ENCODE results near the gene LDLRAD3. TPM values are rescaled to one million over a fixed set of nuclear protein-coding genes. Genes with fewer than 3 reads are reported as not detected.

LDLRAD3 gene
- total RNA-seq, 2 donors from 2014 or later, result 30.8 to 42.5 TPM

DNA sequence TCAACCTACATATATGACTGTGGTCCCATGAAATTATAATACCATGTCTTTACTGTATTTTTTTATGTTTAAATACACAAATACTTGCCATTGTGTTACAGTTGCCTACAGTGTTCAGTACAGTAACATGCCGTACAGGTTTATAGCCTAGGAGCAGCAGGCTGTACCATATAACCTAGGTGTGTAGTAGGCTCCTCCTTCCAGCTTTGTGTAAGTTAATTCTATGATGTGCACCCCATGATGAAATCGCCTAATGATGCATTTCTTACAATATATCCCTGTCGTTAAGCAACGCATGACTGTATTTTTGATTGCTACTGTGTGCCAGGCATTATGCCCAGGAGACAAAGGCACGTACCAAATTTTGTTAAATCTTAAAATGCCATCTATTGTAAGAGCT, 163.7 kb downstream of the LDLRAD3 start:
- 95% methylated on average over 5 of the region's 5 CpGs for WGBS
- Histone ChIP-seq H3K27ac (no peak overlapping the region), H3K4me1 (replicated peaks) (no peaks in the 10 kb centered on the region), H3K4me3 (no peak overlapping the region), H3K9me3 (no peaks in the 10 kb centered on the region), H3K27me3 (replicated peaks; ENCODE audit: insufficient read depth) (no peaks in the 10 kb centered on the region), H3K36me3 (no peaks in the 10 kb centered on the region)
- intact Hi-C loops (cut with DNase I), result no loop called here
- DNase-seq (ENCODE audit: low spot score), result no peak
- TF ChIP-seq, protein P1, sequence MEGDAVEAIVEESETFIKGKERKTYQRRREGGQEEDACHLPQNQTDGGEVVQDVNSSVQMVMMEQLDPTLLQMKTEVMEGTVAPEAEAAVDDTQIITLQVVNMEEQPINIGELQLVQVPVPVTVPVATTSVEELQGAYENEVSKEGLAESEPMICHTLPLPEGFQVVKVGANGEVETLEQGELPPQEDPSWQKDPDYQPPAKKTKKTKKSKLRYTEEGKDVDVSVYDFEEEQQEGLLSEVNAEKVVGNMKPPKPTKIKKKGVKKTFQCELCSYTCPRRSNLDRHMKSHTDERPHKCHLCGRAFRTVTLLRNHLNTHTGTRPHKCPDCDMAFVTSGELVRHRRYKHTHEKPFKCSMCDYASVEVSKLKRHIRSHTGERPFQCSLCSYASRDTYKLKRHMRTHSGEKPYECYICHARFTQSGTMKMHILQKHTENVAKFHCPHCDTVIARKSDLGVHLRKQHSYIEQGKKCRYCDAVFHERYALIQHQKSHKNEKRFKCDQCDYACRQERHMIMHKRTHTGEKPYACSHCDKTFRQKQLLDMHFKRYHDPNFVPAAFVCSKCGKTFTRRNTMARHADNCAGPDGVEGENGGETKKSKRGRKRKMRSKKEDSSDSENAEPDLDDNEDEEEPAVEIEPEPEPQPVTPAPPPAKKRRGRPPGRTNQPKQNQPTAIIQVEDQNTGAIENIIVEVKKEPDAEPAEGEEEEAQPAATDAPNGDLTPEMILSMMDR (IDR thresholded peaks at IDR 0.05), result no peak
- TF ChIP-seq POLR2AphosphoS5 (IDR thresholded peaks at IDR 0.05) (no peak), POLR2A (IDR thresholded peaks at IDR 0.05) (no peak)

DNA sequence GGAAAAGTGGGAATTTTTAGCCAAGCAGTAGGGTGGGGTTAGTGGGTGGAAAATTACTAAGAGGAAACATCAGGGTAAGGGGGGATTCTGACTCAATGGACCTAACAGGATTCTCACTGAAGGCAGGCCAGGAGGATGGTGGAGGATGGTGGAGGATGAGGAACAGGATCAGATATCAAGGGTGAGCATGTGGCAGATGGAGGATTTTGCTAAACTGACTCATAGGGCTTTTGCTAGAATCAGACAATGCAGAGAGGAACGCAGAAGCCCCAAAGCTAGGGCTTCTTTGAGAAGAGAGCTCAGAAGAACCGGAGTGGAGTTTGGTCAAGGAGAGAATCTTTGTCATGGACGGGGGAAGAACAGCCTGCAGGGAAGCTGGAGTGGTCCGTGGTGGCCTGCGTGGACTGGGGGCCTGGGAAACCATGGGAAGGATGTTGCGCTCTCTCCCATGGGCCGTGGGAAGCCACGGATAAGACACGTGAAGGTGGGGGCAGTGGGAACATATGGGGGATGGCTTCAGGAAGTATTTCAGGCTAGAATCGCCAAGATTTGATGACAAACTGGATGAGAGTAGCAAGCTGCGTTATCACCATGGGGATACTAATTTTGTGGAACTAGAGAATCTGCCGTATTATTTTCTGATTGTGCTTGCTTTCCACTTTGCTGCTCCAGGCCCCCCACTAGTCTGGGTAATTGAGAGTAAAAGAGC, 165.2 kb downstream of the LDLRAD3 start:
- intact Hi-C loops (cut with DNase I), result no loop called here
- no peaks in the 10 kb centered on the region for H3K36me3 ChIP-seq
- DNase-seq (ENCODE audit: low spot score), result no peak
- no peak overlapping the region for H3K4me3 ChIP-seq
- H3K4me1 ChIP-seq (replicated peaks), result no peaks in the 10 kb centered on the region
- H3K9me3 ChIP-seq, result no peaks in the 10 kb centered on the region
- 88% methylated on average over 12 of the region's 12 CpGs for WGBS
- TF ChIP-seq POLR2AphosphoS5 (IDR thresholded peaks at IDR 0.05) (no peak), POLR2A (IDR thresholded peaks at IDR 0.05) (no peak)
- TF ChIP-seq, protein P1 (IDR thresholded peaks at IDR 0.05), result no peak
- H3K27ac ChIP-seq, result no peak overlapping the region
- H3K27me3 ChIP-seq (replicated peaks; ENCODE audit: insufficient read depth), result no peaks in the 10 kb centered on the region

DNA sequence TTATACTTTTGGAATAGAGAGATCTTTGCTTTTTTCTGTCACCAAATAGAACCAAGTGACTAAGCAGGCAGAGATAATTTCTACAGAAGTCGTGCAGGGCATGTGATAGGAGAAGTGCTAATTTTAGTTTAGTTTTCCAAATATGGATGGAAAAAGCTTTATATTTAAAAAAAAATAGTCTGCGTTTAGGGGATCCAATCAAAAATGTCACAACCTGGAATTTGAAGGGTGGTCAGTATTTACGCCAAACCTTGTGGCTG, 165.7 kb downstream of the LDLRAD3 start:
- WGBS, result 93% methylated on average over 3 of the region's 3 CpGs
- H3K4me3 ChIP-seq, result no peak overlapping the region
- no peaks in the 10 kb centered on the region for H3K36me3 ChIP-seq
- no peaks in the 10 kb centered on the region for H3K27me3 ChIP-seq (replicated peaks; ENCODE audit: insufficient read depth)
- intact Hi-C loops (cut with DNase I), result no loop called here
- no peaks in the 10 kb centered on the region for H3K9me3 ChIP-seq
- DNase-seq (ENCODE audit: low spot score), result no peak
- no peak overlapping the region for H3K27ac ChIP-seq
- H3K4me1 ChIP-seq (replicated peaks), result no peaks in the 10 kb centered on the region
- TF ChIP-seq, protein P1 (IDR thresholded peaks at IDR 0.05), result no peak
- TF ChIP-seq POLR2AphosphoS5 (IDR thresholded peaks at IDR 0.05) (no peak), POLR2A (IDR thresholded peaks at IDR 0.05) (no peak)

DNA sequence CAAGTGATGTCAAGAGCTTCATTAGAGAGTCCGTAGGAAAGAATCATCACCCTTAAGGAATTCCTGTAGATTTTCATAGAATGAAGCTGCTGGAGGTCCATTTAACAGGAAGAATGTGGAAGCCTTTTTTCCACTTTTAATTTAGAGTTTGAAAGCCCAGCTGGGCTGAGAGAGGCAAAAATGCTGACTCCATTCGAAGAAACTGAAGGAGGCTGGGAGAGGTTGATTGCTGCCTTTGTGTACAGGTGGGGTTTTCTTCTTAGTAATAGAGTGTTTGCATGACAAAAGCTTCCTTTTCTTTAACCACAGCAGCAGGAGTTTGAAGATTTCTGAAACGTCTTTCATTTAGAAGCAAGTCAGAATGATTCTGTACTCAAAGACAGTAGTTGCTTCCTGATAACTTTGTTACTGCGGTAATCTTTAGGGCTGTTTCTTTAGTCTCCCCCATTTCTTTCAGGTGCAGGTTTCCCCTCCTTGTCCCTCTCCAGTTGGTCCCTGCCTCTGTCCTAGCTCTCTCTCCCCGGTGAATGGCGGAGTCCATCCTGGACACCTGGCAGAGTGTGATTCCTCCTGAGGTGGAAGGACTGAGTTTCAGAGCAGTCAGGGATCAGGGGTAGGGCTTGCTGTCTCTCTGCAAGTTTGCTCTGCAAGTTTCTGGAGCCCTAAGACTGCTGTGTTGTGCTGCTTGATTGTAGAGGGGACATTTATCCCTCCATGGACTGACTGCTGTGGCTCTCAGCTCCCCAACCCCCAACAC, 166.2 kb downstream of the LDLRAD3 start:
- Histone ChIP-seq H3K27me3 (replicated peaks; ENCODE audit: insufficient read depth) (no peaks in the 10 kb centered on the region), H3K4me1 (replicated peaks) (no peaks in the 10 kb centered on the region)
- intact Hi-C loops (cut with DNase I), result no loop called here

More for the DNA sequence above, 166.2 kb downstream of the LDLRAD3 start:
- Histone ChIP-seq H3K9me3 (no peaks in the 10 kb centered on the region), H3K4me3 (no peak overlapping the region), H3K36me3 (no peaks in the 10 kb centered on the region), H3K27ac (no peak overlapping the region)
- DNase-seq (ENCODE audit: low spot score), result no peak
- 73% methylated on average over 6 of the region's 6 CpGs for WGBS
- no peak for TF ChIP-seq POLR2A (IDR thresholded peaks at IDR 0.05)
- TF ChIP-seq, protein P1 (IDR thresholded peaks at IDR 0.05), result no peak
- TF ChIP-seq POLR2AphosphoS5 (IDR thresholded peaks at IDR 0.05), result no peak

Measured in prostate gland (tissue), 2 donors.